SK-N-DZ (cell line): ENCODE results near the gene SLC35E1.
"Not testable (repeated sequence)": the region's sequence is repeated elsewhere in the genome, so short reads cannot be mapped to it uniquely, and the experiment has no call there.

Experiments
- DNase-seq: peaks from one replicate; pipeline ENCODE4 v3.0.0-alpha.2; 2015; ENCODE audit warnings: low spot score

SLC35E1 gene

DNA sequence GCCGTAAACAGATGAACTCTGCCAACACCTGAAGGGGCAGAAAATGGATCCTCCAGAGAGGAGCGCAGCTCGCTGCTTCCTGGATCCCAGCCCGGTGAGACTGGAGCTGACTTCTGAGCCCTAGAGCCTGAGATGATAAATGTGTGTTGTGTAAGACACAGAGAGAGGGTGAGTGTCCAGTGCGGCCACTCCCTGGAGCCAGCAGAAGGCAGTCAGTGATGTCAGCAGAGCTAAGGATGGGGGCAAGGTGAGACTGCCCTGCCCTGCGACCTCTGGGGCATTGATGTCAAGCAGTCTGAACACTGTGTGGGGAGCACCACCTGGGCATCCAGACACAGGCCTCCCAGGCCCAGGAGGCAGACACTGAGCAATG is 9.7 kb upstream of the SLC35E1 start:
- no peak for DNase-seq

DNA sequence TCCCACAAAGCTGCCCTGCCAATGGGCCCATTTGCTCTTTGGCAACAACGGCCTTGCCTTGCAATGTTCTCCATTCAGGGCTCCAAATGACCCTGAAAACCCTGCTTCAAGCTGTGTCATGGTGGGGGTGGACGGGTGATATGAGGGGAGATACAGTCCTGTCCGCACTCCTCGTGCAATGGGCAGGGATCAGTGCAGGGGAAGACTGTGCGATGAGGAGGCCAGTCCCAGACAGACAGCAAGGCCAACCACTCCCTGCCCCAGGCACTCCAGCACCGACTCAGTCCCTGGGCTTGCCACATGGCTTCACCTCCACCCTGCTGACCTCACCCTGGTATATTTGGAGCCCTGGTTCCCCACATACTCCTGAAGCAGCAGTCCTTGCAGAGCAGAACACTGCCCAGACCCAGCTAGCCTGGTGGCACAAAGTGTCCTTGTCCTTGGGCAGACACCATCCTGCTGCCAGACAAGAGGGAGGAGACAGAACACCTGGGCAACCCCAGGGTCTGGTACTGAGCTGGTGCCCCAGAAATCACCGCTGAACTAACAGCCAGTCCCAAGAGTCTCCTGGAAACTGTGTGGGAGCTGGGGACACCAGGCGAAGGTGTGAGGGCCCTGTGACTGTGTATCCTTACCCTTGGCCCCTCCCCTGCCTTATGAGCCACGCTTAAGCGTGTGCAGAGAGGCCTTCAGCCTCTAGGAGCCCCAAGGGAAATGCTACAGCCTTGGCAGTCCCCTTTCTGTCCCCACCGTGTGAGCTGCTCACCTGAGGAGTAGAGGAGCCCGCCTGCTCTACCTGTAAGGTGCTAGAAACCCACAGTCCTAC is 9.1 kb upstream of the SLC35E1 start:
- DNase-seq, result no peak

DNA sequence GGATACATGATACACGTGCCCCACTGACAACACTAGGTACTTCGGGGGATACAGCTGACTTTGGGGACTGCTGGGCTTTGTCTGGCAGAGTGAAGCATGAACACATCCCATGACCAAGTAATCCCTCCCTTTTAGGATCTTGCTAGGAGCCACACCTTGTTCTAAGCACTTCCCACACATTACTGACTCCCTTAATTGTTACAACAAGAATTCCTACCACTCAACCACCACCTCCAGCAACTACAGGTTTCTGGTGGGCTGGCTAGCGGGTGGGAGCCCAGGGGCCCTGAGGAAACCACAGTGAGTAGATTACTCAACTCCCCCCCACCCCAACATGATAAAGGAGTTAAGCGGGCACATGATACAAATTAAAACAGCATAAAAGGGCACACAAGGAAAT is 7.2 kb upstream of the SLC35E1 start:
- DNase-seq, result no peak

DNA sequence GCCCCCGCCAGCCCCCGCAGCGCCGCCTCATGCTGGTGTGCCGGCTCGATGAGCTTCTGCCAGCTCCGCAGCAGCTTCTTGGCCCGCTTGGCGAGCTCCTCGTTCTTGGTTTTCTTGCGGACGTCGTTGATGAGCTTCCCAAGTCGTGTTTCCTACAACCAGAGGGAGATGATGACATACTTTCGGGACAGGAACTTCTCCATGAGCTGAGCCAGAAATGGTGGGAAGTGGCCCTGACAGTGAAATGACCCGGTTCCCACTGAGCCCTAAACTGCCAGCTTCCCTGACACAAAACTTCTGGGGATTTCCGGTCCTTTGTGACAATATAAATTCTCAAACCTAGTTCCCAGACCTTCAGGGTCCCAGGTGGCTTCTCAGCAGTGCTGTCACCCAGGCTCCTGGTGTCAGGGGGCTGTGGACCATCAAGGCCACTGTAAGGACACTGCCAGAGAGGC is 5.3 kb upstream of the SLC35E1 start:
- DNase-seq, result no peak

DNA sequence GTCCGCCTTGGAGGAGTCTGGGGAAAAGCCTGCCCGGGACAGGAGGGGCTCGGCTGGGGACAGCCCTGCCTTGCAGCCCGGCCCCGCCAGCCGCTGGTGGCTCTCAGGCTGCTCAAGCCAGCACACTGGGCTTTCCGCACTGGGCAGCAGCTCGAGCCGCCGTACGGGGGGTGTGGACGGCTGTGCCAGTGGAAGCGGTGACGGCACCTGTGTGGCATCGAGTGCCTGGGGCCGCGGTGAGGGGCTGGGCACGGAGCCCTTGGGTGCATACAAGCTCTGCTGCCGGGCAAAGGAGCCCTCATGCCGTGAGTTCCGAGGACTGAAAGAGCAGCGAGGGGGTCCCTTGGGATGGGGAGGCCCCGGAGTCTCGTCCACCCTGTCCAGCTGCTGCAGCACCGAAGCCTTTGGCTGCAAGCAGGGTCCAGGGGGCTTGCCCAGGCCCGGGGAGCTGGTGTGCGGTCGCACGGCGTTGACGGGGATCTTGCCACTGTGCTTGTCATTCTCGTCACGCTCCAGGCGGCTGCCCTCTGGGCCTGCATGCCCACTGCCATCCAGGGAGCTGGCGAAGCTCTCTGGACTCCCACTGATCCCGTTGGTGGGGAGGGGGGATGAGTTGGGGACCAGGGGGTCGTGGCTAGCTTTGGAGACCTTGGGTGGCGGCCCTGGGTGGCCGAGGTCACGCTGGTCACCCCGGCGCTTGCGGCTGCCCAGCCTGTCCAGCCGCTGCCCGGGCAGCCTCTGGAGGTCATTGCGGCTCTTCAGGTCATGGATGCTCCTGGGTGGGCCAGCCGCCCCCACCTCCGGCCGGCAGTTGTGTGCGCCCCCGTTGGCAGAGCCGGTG is 4.7 kb upstream of the SLC35E1 start:
- no peak for DNase-seq

DNA sequence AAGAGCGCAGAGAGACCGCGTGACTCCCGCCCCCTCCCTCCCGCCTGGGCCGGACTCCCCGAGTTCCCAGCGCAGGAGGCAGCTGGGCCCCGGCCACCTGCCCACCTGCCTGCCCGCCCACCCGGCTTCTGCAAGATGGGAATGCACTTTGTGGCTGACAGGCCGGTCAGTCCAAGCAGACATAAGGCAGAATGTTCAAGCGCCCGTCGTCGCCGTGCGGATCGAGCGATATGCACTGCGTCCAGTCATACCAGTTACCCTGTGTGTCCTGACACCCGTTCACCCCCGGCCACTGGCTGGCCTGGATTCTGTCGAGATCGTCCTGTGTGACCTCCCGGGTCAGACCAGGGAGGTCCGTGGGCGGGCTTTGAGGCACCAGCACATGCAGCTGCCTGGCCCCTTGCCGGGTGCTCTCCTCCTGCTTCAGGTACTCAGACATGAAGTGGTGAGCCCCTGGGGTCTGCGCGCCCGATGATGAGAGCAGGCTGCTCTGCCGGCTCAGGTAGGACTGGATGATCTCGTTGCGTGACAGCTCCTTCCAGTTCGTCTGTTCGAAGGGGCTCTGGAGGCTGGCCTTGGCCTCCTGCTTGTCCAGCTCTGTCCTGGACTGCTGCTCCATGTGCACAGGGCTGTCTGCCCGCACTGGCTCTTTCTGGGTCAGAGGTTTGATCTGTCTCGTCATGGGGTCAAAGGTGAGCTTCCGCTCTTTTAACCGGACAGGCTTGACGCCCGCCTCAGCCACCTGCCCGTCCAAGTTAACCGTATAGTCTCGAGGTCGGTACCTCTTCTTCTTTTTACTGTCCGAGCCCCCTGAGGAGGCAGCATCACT is 3.9 kb upstream of the SLC35E1 start:
- DNase-seq, result no peak

DNA sequence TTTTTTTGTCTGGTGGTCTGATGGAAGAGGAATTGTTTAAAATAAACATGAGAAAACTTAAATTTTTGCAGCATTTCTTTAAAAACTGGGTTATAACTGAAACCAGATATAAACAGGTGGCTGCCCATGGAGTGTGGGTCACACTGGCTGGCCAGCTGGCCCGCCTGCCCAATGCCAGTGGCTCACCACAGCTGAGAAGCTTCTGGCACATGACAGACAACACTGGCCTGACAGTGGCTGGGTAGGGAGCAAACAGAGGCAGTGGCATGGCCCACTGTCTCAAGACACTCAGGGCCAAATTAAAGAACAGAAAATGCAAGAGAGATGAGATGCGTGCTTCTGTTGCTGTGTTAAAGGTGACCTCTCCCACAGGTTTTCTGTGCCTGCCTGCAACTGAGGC is 3.1 kb upstream of the SLC35E1 start:
- no peak for DNase-seq

DNA sequence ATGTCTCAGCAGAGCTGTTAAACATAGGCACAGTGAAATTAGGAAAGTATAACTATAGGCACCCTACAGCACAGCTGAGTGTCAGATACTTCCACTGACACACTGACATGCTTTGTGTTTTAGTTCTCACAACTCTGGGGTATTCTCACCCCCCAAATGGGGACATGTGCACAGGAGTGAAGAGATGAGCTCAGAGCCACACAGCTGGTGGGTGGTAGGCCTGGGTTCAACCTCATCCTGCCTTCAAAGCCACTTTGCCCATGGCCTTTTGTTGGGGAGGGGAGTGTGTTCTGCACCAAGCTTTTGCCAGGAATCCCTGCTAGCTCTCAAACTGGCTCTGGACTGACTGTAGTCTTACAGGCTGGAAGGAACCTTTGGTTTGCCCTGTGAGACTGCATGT is 1.7 kb upstream of the SLC35E1 start:
- no peak for DNase-seq

DNA sequence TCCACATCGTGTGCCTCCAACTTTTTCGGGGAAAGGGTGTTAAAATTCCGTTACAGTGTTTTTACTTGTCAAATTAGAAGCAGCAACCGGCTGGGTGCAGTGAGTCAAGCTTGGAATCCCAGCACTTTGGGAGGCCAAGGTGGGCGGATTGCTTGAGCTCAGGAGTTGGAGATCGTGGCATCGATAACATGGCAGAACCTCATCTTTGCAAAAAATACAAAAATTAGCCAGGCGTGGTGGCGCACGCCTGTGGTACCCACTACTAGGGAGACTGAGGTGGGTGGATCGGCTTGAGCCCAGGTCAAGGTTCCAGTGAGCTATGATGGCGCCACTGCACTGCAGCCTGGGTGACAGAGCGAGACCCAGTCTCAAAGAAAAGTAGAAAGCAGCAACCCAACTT is 1.1 kb upstream of the SLC35E1 start:
- no peak for DNase-seq

DNA sequence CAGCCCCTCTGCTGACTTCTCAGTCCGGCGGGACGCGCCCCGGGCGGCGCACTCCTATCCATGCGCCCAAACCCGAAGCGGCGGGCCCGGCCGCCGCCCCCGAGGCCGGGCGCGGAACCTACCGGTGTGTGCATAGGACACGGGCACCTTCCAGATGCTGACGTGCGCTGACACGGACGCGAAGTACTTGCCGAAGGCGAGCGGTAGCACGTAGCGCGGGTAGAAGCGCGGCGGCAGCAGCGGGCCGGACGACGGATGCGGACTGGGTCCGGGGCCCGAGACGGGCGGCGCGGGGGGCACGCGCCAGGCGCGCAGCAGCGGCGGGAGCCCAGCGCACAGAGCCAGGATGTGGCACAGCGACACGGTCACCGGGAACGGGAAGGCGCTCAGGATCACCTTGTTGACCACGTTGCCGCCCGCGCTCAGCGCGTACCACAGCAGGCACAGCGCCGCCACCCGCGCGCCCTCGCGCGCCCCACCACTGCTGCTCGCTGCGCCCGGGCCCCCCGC is 338 bp downstream of the SLC35E1 start:
- no peak for DNase-seq

DNA sequence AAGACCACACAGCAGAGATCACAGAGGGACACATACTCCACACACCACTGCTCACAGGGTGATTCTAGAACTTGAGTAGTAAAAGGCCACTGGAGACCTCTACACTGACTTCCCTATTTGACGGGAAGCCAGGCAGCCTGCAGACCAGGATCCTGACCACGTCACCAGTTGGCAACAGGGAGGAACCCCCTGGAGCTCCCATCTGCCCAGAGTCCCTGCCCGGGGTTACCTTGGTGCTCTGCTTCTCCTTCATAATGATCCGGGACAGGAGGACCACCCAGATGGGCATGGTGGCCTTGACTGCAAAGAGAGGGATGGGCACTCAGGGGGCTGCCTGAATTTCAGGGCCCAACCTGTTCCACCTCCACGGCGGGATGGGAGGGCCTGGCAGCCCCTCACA is 932 bp downstream of the SLC35E1 start:
- no peak for DNase-seq

DNA sequence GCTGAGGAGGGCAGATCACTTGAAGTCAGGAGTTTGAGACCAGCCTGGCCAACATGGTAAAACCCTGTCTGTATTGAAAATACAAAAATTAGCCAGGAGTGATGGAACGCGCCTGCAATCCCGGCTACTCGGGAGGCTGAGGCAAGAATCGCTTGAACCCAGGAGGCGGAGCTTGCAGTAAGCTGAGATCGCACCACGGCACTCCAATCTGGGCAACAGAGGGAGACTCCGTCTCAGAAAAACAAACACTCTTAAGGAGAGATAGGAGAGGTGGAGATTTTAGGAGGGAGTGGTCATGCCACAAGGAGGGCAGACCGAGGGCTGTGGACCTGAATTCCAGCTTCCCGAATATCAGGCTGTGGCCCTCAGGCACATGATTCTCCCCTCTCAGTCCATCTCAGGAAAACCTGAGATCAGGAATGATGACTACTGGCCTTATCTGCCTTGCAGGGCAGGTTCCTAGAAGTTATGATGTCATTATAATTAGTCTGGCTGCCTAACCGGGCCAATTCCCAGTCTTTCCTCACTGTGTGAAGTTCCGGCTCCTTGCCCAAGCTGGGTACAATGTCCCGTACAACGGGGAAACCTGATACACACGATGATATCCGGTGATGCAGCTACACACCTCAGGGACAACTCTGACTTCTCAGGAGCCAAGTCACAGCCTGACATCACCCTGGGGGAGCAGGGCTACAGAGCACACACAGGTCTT is 2.5 kb downstream of the SLC35E1 start:
- DNase-seq, result no peak

DNA sequence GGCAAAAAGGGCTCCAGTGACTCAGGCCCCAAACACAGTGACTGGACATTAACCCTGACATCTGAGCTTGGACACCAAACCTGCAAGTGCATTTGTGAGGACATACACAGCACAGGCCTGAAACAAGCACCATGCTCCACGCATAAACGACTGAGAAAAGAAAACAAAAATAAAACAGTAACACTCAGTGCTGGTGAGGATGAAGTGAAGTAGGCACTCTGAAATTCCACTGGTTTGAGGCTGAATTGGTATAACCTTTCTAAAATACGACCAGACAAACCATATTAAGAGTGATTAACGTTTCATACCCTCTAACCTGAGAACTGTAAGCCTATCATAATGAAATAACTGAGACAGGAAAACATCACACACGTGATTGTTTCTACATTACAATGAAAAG is 5.5 kb downstream of the SLC35E1 start:
- DNase-seq, result no peak

DNA sequence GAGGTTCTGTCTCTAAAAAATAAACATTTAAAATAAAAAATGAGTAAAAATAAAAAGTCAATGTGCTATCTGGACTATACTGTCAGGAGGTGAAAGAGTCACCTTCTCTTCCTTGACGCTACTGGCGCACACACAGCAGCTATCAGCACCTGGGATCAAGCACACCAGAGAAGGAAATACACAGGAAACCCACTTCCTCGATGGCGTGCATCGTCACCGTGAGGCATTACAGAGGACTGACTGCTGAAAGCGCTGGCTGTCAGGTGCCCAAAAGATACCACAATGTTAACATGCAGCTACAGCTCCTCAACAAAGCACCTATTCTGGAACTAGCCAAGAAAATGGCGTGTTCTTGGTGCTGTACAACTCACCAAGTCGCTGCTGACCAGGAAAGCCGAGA is 6.1 kb downstream of the SLC35E1 start:
- no peak for DNase-seq

DNA sequence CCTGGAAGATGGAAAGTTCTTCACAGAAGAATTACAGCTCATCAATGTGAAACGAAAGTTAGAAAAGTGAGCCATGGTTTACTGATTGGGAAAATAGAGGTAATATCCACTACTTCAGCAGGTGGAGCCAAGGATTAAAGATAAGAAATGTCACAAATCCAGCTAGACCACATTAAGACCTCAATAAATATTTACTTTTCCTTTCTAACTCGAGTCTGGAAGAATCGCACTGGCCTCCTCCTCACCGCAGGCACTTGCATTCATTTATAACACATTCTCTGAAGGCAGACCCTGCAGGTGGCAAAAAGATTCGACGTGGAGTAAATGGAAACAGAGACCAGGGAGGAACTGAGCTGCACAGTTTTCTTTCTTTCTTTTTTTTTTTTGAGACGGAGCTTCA is 7.4 kb downstream of the SLC35E1 start:
- DNase-seq, result no peak

DNA sequence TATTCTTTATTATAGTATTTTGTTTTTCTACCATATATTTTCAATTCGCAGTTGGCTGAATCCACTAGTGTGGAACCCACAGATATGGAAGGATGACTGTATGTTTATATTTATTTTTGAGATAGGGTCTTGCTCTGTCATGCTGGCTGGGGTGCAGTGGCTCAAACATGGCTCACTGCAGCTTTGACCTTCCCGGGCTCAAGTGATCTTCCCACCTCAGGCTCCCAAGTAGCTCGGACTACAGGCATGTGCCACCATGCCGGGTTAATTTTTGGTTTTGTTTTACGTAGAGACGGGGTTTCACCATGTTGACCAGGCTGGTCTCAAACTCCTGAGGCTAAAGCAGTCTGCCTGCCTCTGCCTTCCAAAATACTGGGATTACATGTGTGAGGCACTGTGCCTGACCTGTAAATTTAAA is 9.6 kb downstream of the SLC35E1 start:
- no peak for DNase-seq

DNA sequence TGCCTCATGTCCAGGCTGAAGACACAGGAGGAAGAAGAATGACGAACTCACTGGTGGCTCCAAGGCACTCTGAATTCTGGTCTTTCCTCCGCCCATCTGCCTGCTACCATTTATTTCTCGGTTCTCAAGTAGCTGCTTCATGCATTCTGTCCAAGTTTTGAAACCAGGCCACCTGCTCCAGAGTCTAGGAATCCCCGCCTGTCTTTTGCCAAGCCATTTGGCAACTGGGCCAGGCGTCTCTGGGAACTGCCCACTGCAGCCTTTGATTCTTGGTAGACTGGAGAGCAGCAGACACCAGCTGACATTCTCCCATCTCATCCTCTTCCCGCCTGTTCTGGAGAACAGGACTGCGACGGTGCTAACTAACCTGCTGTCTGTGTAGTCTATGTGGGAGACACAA is 10.8 kb downstream of the SLC35E1 start:
- DNase-seq, result no peak

DNA sequence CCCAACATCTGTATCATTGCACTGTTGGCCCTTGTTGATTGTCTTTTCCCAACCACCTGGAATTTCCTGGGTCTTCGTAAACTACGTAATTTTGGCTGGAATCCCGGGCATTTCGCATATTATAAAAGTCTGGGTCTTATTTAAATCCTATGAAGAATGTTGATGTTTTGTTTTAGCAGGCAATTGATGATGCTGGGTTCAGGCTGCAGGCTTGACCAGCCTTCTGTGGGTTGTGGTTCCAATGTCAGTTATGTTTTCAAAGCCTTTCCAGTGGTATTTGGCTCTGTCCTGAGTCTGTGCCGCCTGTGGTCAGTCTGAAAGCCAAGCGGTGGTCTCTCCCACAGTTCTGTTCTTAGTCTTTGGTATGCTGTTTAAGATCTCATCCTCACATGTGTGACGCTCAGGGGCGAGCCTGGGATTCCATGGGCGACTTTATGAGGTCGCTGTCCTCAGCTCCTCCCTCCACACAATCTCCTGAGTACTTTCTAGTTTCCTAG is 12.4 kb downstream of the SLC35E1 start:
- DNase-seq, result no peak

DNA sequence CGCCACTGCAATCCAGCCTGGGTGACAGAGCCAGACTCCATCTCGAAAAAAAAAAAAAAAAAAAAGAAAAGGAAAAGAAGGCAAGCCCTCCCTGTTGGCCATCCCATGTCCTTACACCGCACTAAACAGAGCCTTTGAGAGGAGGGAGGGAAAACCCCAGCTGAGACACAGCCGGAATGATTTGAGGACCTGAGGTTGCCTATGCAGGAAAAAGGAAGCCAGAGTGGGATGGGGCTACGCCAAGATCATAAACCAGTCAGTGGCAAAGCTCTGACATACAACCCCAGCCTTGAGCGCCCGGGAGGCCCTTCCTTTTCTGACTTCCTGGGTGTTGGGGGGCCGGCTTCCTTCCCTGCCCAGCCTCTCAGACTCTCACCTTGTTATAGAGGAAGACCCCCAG is 17.4 kb downstream of the SLC35E1 start:
- DNase-seq, result no peak

DNA sequence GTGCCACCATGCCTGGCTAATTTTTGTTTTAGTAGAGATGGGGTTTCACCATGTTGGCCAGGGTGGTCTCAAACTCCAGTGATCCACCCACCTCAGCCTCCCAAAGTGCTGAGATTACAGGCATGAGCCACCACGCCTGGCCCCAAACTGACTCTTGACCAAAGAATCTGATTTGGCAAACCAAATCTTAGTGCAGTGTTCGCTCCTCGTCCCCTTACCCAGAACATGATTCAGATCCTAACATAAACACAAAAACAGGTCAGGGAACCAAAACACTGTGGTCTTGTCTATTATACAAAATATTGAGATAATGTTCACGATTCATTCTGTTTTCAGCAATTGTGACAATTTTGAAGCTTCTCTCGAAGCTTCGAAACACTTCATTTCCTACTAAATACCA is 20.3 kb downstream of the SLC35E1 start:
- DNase-seq, result not testable (repeated sequence)

DNA sequence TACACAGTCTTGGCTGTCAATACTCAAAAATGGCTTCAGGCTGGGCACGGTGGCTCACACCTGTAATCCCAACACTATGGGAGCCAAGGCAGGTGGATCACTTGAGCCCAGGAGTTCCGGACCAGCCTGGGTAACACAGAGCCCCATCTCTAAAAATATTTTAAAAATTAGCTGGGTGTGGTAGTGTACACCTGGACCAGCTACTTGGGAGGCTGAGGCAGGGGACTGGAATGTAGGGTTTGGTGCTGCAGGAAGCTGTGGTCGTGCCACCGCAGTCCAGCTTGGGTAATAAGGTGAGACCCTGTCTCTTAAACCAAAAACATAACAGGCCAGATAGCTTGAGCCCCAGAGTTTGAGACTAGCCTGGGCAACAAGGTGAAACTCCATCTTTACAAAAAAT is 23.3 kb downstream of the SLC35E1 start:
- no peak for DNase-seq
